Skeletal muscle satellite cell (primary cell): Measurements from ENCODE around the gene ADGRV1.

Experiments used
- H3K27me3 ChIP-seq: 2 replicates; pipeline ENCODE4 v1.7.0; 2013; ENCODE audit warnings: low read length; ENCODE audit not compliant: control insufficient read depth, insufficient read depth
- H3K36me3 ChIP-seq: 2 replicates; pipeline ENCODE4 v1.7.0; 2013; ENCODE audit warnings: mild to moderate bottlenecking, control low read depth, low read length; ENCODE audit not compliant: insufficient read depth
- H3K4me1 ChIP-seq: 2 replicates; pipeline ENCODE4 v1.7.0; 2013; ENCODE audit warnings: low read length; ENCODE audit not compliant: control insufficient read depth, insufficient read depth
- H3K4me2 ChIP-seq: 2 replicates; pipeline ENCODE4 v1.7.0; 2013; ENCODE audit warnings: mild to moderate bottlenecking, low read length
- H3K4me3 ChIP-seq: 2 replicates; pipeline ENCODE4 v1.7.0; 2013; ENCODE audit warnings: low read length
- H3K9ac ChIP-seq: 2 replicates; pipeline ENCODE4 v1.7.0; 2013; ENCODE audit warnings: mild to moderate bottlenecking, low read depth, low read length, moderate library complexity
- H3K9me3 ChIP-seq: replicated peaks from 2 replicates; pipeline ENCODE4 v1.7.0; 2013; ENCODE audit warnings: mild to moderate bottlenecking, control low read depth, low read length

The ADGRV1 gene

GRCh38 chr5:91176288-91177016 lies 617.9 kb downstream of the ADGRV1 start:
- no peak overlapping the region for H3K4me3 ChIP-seq
- no peaks in the 10 kb centered on the region for H3K27me3 ChIP-seq
- no peaks in the 10 kb centered on the region for H3K9me3 ChIP-seq
- peaks cover 14% of the 10 kb centered on the region for H3K4me1 ChIP-seq
- H3K9ac ChIP-seq: no peak overlapping the region
- H3K36me3 ChIP-seq: no peaks in the 10 kb centered on the region
- no peak overlapping the region for H3K4me2 ChIP-seq

GRCh38 chr5:91177085-91177484 lies 618.5 kb downstream of the ADGRV1 start:
- no peak overlapping the region for H3K9ac ChIP-seq
- no peaks in the 10 kb centered on the region for H3K9me3 ChIP-seq
- H3K36me3 ChIP-seq: no peaks in the 10 kb centered on the region
- H3K4me2 ChIP-seq: no peak overlapping the region
- H3K4me3 ChIP-seq: no peak overlapping the region
- H3K27me3 ChIP-seq: no peaks in the 10 kb centered on the region
- H3K4me1 ChIP-seq: peaks cover 14% of the 10 kb centered on the region

GRCh38 chr5:91177639-91178038 lies 619.0 kb downstream of the ADGRV1 start:
- Histone ChIP-seq H3K36me3 (no peaks in the 10 kb centered on the region), H3K4me2 (no peak overlapping the region)

GRCh38 chr5:91178461-91178860 lies 619.9 kb downstream of the ADGRV1 start:
- no peaks in the 10 kb centered on the region for H3K27me3 ChIP-seq
- peak overlapping the region; percentile 22 for H3K9ac ChIP-seq
- no peak overlapping the region for H3K4me3 ChIP-seq
- no peaks in the 10 kb centered on the region for H3K36me3 ChIP-seq
- H3K4me2 ChIP-seq: no peak overlapping the region
- peaks cover 24% of the 10 kb centered on the region for H3K4me1 ChIP-seq
- no peaks in the 10 kb centered on the region for H3K9me3 ChIP-seq

More at GRCh38 chr5:91177639-91178038, 619.0 kb downstream of the ADGRV1 start:
- peaks cover 17% of the 10 kb centered on the region for H3K4me1 ChIP-seq
- H3K9ac ChIP-seq: no peak overlapping the region
- H3K27me3 ChIP-seq: no peaks in the 10 kb centered on the region
- H3K9me3 ChIP-seq: no peaks in the 10 kb centered on the region
- H3K4me3 ChIP-seq: no peak overlapping the region

- Histone ChIP-seq H3K4me2 (no peak overlapping the region), H3K36me3 (no peaks in the 10 kb centered on the region), H3K4me1 (peaks cover 27% of the 10 kb centered on the region), H3K9ac (peak overlapping the region; percentile 22), H3K4me3 (no peak overlapping the region), H3K27me3 (no peaks in the 10 kb centered on the region), H3K9me3 (no peaks in the 10 kb centered on the region)
These were observed 620.4 kb downstream of the ADGRV1 start for GRCh38 chr5:91179018-91179417.

GRCh38 chr5:91180506-91180905 lies 621.9 kb downstream of the ADGRV1 start:
- H3K4me3 ChIP-seq: no peak overlapping the region
- H3K4me1 ChIP-seq: peaks cover 27% of the 10 kb centered on the region
- no peaks in the 10 kb centered on the region for H3K36me3 ChIP-seq
- H3K9me3 ChIP-seq: no peaks in the 10 kb centered on the region
- no peak overlapping the region for H3K9ac ChIP-seq
- H3K4me2 ChIP-seq: no peak overlapping the region
- H3K27me3 ChIP-seq: no peaks in the 10 kb centered on the region

GRCh38 chr5:91182763-91183162 lies 624.2 kb downstream of the ADGRV1 start:
- no peak overlapping the region for H3K4me3 ChIP-seq
- H3K27me3 ChIP-seq: no peaks in the 10 kb centered on the region
- H3K4me2 ChIP-seq: peak overlapping the region; percentile 7
- no peaks in the 10 kb centered on the region for H3K36me3 ChIP-seq
- no peaks in the 10 kb centered on the region for H3K9me3 ChIP-seq
- peak overlapping the region; percentile 3 for H3K9ac ChIP-seq
- H3K4me1 ChIP-seq: peaks cover 26% of the 10 kb centered on the region

- Histone ChIP-seq H3K36me3 (no peaks in the 10 kb centered on the region), H3K9ac (no peak overlapping the region), H3K4me2 (no peak overlapping the region), H3K4me1 (peaks cover 19% of the 10 kb centered on the region), H3K4me3 (no peak overlapping the region), H3K9me3 (no peaks in the 10 kb centered on the region), H3K27me3 (no peaks in the 10 kb centered on the region)
These were observed 625.1 kb downstream of the ADGRV1 start for GRCh38 chr5:91183743-91184142.

- no peaks in the 10 kb centered on the region for H3K27me3 ChIP-seq
- H3K4me1 ChIP-seq: peaks cover 27% of the 10 kb centered on the region
- H3K4me2 ChIP-seq: no peak overlapping the region
- no peaks in the 10 kb centered on the region for H3K36me3 ChIP-seq
- H3K9ac ChIP-seq: no peak overlapping the region
- H3K9me3 ChIP-seq: no peaks in the 10 kb centered on the region
- no peak overlapping the region for H3K4me3 ChIP-seq
These were observed 627.5 kb downstream of the ADGRV1 start for GRCh38 chr5:91186101-91186500.

- Histone ChIP-seq H3K4me1 (peaks cover 27% of the 10 kb centered on the region), H3K27me3 (no peaks in the 10 kb centered on the region), H3K36me3 (no peaks in the 10 kb centered on the region), H3K9me3 (no peaks in the 10 kb centered on the region), H3K4me2 (no peak overlapping the region), H3K4me3 (no peak overlapping the region), H3K9ac (no peak overlapping the region)
These were observed 628.4 kb downstream of the ADGRV1 start for GRCh38 chr5:91187032-91187431.

GRCh38 chr5:91188755-91189154 lies 630.2 kb downstream of the ADGRV1 start:
- Histone ChIP-seq H3K36me3 (no peaks in the 10 kb centered on the region), H3K9me3 (no peaks in the 10 kb centered on the region), H3K4me3 (no peak overlapping the region), H3K4me2 (no peak overlapping the region), H3K9ac (no peak overlapping the region), H3K4me1 (peaks cover 15% of the 10 kb centered on the region), H3K27me3 (no peaks in the 10 kb centered on the region)
